ENCODE results near the gene CASZ1.
A peak's percentile ranks its signal among the peaks of the same experiment; 100 is the strongest.

The CASZ1 gene

DNA sequence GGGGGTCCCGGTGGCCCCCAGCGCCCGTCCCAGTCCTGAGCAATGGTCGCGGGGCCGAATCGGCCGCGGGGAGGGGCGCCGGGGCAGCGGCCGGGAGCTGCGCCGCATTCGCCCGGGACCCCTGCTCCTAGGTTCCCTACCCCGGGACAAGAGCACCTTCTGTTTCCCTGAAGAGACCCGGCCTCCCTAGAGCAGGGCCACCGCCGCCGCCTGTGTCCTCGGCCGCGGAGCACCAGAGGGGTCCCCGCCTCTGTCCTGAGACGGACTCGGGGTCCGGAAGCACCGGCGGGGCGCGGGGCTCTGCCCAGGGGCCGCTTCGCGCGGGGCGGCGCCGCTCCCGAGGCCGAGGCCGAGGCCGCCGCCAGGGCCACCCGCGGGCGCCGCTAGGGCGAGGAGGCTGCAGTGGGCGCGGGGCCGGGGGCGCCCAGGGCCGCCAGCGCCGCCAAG is 157.9 kb downstream of the CASZ1 start:
- Histone ChIP-seq H3K9ac (ENCODE audit: low read length) (no peak overlapping the region), H3K4me1 (ENCODE audit: insufficient read depth, low read length) (peaks cover 51% of the 10 kb centered on the region), H3K27ac (ENCODE audit: low read depth, low read length) (peak overlapping the region; percentile 61), H3K36me3 (ENCODE audit: insufficient read depth, low read length) (peaks cover 22% of the 10 kb centered on the region), H3K4me3 (ENCODE audit: low read depth in 1 of 2, low read length in 2 of 2) (no peak overlapping the region), H3K9me3 (ENCODE audit: low read length) (no peaks in the 10 kb centered on the region), H3K27me3 (ENCODE audit: control insufficient read depth in 1 of 2, insufficient read depth in 2 of 2, low read length in 2 of 2) (no peaks in the 10 kb centered on the region)

DNA sequence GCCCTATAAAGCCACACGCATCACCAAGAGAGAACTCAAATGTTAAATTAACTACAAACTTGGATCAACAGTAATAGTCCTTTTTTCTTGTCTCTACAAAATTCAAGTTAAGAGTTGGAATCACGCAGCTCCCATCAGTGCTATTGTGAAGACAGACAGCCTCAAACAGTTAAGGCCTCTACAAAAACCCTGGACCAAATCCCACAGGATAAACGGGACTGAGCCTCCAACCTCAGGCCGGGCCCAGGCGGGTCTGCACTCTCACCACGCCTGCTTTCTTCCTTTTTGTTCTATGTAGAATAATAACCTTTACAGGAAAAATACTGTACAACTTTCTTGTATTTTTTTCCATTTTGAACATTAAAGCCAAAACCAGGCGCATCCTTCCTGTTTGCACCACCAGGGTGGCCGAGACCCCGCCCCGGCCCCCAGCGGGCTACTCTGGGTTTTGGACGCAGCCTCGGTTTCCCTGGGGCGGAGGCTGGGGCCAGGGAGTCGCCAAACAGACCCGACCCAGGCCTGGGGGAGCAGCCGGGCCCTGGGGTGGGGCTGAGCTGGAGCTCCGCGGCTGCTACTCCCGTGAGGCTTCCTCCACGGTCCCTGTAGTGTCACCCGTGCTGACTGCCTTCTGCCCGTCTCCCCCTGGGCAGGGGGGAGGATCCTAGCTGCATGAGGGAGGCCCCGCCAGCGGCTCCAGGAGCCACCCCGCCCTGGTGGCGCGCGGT is 158.4 kb downstream of the CASZ1 start:
- Histone ChIP-seq H3K27ac (ENCODE audit: low read depth, low read length) (peak overlapping the region; percentile 61), H3K9ac (ENCODE audit: low read length) (no peak overlapping the region), H3K4me1 (ENCODE audit: insufficient read depth, low read length) (peaks cover 51% of the 10 kb centered on the region), H3K4me3 (ENCODE audit: low read depth in 1 of 2, low read length in 2 of 2) (no peak overlapping the region), H3K27me3 (ENCODE audit: control insufficient read depth in 1 of 2, insufficient read depth in 2 of 2, low read length in 2 of 2) (no peaks in the 10 kb centered on the region), H3K9me3 (ENCODE audit: low read length) (no peaks in the 10 kb centered on the region), H3K36me3 (ENCODE audit: insufficient read depth, low read length) (peaks cover 16% of the 10 kb centered on the region)

DNA sequence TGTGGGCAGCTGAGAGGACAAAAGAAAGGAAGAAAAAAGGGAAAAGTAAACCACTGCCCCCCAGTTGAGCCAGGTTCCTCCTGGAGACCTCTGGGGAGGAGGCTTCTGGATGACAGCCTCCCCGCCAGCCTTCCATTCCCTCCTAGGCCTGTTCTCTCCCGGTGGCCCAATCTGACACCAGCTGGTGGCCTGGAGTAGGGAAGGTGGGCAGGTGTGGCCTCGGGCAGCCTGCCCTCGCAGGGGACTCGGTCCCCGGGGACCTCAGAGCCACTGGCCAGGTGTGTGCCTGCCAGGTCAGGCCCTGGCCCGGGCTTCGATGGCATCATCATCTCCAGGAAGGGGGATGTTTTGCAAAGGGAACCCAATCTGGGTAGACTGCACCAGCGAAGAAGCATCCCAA is 159.0 kb downstream of the CASZ1 start:
- Histone ChIP-seq H3K4me3 (ENCODE audit: low read depth in 1 of 2, low read length in 2 of 2) (no peak overlapping the region), H3K27ac (ENCODE audit: low read depth, low read length) (peak overlapping the region; percentile 57), H3K9ac (ENCODE audit: low read length) (no peak overlapping the region), H3K36me3 (ENCODE audit: insufficient read depth, low read length) (peaks cover 10% of the 10 kb centered on the region), H3K27me3 (ENCODE audit: control insufficient read depth in 1 of 2, insufficient read depth in 2 of 2, low read length in 2 of 2) (no peaks in the 10 kb centered on the region), H3K4me1 (ENCODE audit: insufficient read depth, low read length) (peaks cover 50% of the 10 kb centered on the region), H3K9me3 (ENCODE audit: low read length) (no peaks in the 10 kb centered on the region)

DNA sequence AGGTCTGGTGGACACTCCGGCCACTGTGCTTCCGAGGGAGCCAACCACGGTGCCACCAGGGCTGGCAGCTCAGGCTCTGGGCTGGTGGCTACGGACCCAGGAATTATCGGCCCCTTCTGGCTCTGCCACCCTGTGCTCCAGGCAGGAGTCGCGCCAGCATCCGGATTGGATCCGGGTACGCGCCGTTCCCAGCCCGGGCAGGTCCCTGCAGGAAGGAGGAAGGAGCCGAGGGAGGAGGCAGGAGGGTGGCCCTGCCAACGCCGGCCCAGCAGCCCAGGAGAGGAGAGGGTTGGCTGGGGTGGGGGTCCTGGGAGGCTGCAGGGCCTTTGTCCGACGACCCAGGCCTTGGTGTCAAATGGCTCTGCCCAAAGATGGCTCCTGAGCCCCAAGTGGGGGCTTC is 160.5 kb downstream of the CASZ1 start:
- Histone ChIP-seq H3K4me3 (ENCODE audit: low read depth in 1 of 2, low read length in 2 of 2) (no peak overlapping the region), H3K36me3 (ENCODE audit: insufficient read depth, low read length) (peaks cover 7% of the 10 kb centered on the region), H3K9me3 (ENCODE audit: low read length) (no peaks in the 10 kb centered on the region), H3K9ac (ENCODE audit: low read length) (no peak overlapping the region), H3K4me1 (ENCODE audit: insufficient read depth, low read length) (peaks cover 40% of the 10 kb centered on the region), H3K27me3 (ENCODE audit: control insufficient read depth in 1 of 2, insufficient read depth in 2 of 2, low read length in 2 of 2) (no peaks in the 10 kb centered on the region), H3K27ac (ENCODE audit: low read depth, low read length) (peak overlapping the region; percentile 78)

DNA sequence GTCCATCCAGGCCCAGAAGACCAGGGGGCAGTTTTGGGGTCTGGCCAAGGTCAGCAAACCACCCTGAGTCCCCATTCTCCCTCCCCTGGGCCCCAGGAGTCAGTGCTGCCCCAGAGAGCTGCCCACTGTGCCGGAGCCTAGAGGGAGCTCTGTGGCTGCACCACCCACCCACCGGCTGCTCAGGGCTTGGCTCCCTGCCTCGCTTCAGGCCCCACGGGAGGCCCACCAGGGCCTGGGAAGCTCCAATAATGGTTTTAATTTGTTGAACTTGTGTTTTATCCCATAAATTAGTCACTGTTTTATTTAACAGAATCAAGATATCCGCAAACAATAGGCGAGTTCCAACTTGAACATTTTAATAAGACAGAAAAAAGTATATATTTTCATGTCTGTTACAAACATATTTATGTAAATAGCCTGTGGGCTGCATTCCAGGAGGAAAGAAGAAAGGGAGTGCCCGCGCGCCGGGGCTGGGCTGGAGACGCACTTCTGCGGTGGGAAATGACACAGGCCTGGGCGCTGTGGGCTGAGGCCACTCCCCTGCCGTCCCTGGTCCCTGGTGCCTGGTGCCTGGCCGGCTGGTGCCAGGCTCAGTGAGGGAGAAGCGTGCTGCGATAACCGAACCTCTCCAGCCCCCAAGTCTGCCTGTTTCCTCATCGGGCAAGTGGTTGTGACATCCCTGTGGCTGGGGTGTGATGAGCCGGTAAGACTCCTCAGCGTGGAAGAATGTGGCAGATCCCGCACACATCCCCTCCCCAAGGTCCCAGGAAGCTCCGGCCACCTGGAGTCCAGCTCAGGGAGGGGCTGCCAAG is 161.2 kb downstream of the CASZ1 start:
- Histone ChIP-seq H3K4me1 (ENCODE audit: insufficient read depth, low read length) (peaks cover 38% of the 10 kb centered on the region), H3K9me3 (ENCODE audit: low read length) (no peaks in the 10 kb centered on the region), H3K27ac (ENCODE audit: low read depth, low read length) (peak overlapping the region; percentile 78), H3K9ac (ENCODE audit: low read length) (no peak overlapping the region), H3K27me3 (ENCODE audit: control insufficient read depth in 1 of 2, insufficient read depth in 2 of 2, low read length in 2 of 2) (no peaks in the 10 kb centered on the region), H3K36me3 (ENCODE audit: insufficient read depth, low read length) (peaks cover 7% of the 10 kb centered on the region), H3K4me3 (ENCODE audit: low read depth in 1 of 2, low read length in 2 of 2) (no peak overlapping the region)

DNA sequence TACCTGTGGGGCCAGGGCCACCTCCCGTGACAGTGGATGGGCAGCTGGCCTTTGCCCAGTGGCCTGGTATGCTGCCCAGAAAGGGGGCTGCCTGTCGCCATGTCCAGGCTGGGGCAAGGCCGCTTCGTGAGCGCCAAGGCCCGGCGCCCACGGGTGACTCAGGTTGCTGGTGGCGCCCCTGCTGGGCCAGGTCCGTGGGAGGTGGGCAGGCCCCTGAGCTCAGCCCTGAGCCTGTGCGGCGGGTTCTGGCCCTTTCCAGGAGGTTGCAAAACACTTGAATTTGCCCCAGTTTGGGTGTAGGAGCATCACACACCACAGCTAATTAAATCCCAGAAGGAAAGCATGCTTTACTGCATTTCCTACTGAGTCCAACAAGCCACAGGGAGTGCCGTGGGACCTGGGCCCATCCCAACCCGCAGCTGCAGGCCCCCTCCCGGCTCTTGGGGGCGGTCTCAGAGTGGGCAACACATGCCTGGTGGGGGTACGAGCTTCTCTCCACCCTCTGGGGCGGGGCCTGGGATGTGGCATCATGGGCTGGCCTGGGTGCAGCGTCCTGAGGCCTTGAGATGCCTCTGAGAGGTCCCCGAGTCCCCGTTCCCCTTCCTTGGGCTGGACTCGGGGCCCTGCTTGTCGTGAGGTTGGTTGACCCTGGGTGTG is 161.9 kb downstream of the CASZ1 start:
- Histone ChIP-seq H3K27ac (ENCODE audit: low read depth, low read length) (peak overlapping the region; percentile 78), H3K36me3 (ENCODE audit: insufficient read depth, low read length) (peaks cover 3% of the 10 kb centered on the region), H3K27me3 (ENCODE audit: control insufficient read depth in 1 of 2, insufficient read depth in 2 of 2, low read length in 2 of 2) (no peaks in the 10 kb centered on the region), H3K4me1 (ENCODE audit: insufficient read depth, low read length) (peaks cover 39% of the 10 kb centered on the region), H3K9me3 (ENCODE audit: low read length) (no peaks in the 10 kb centered on the region), H3K4me3 (ENCODE audit: low read depth in 1 of 2, low read length in 2 of 2) (no peak overlapping the region), H3K9ac (ENCODE audit: low read length) (no peak overlapping the region)

DNA sequence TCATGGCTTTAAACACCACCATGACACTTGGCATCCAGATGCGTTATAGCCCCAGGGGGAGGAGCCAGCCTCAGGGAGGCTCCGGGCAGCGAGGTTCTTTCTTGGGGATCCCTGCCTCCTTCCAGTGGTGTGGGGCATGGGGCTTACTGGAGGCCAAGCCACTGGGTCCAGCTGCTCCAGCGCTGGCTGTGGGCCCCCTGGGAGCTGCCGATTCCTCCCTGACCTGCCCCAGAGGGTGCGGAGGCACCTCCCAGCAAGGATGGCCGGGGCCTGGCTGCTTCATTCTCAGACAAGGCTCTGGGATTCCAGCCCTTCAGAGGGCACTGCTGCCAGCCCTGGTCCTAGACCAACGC is 162.4 kb downstream of the CASZ1 start:
- H3K9ac ChIP-seq (ENCODE audit: low read length) = no peak overlapping the region
- peaks cover 44% of the 10 kb centered on the region for H3K4me1 ChIP-seq (ENCODE audit: insufficient read depth, low read length)
- peak overlapping the region; percentile 58 for H3K27ac ChIP-seq (ENCODE audit: low read depth, low read length)

DNA sequence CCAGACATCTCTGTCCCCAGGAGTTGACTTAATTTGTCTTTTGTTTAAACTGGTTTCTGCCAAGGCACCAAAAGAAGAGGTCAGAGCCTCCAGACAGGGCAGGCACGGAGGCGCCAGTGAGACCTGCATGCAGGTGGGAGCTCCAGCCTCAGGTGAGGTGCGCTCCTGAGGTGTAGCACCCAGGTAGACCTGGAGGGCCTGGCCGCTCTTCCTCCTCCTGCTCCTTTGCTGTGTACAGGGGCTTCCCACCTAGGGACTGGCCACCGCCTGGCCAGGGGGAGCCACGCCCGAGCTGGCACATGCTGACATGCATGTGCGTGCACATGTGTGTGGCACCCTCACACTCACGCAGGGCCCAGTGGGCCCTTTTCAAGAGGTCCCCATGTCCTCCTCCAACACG is 163.0 kb downstream of the CASZ1 start:
- Histone ChIP-seq H3K9me3 (ENCODE audit: low read length) (no peaks in the 10 kb centered on the region), H3K4me3 (ENCODE audit: low read depth in 1 of 2, low read length in 2 of 2) (no peak overlapping the region), H3K9ac (ENCODE audit: low read length) (no peak overlapping the region), H3K4me1 (ENCODE audit: insufficient read depth, low read length) (peaks cover 50% of the 10 kb centered on the region), H3K36me3 (ENCODE audit: insufficient read depth, low read length) (no peaks in the 10 kb centered on the region), H3K27ac (ENCODE audit: low read depth, low read length) (no peak overlapping the region), H3K27me3 (ENCODE audit: control insufficient read depth in 1 of 2, insufficient read depth in 2 of 2, low read length in 2 of 2) (no peaks in the 10 kb centered on the region)

More for the DNA sequence above, 162.4 kb downstream of the CASZ1 start:
- Histone ChIP-seq H3K27me3 (ENCODE audit: control insufficient read depth in 1 of 2, insufficient read depth in 2 of 2, low read length in 2 of 2) (no peaks in the 10 kb centered on the region), H3K4me3 (ENCODE audit: low read depth in 1 of 2, low read length in 2 of 2) (no peak overlapping the region), H3K36me3 (ENCODE audit: insufficient read depth, low read length) (no peaks in the 10 kb centered on the region), H3K9me3 (ENCODE audit: low read length) (no peaks in the 10 kb centered on the region)

DNA sequence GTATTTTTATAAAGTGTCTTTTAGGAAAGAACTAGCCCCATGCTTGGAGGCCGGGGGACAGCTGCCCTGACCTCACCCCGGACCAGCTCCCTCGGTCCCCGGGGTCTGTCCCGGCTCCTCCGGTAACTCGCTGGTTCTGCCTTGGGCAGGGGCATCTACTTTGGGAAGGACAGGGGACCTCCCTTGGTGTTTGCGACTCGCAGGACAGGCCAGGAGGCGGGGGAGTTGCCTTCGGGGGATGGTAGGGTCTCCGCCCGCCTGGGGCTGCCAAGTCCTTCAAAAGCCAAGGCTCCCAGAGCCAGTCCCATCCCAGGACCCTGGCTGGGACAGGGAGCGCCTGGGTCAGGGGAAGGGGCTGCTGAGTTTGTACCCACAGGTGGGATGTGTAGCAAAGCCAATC is 163.8 kb downstream of the CASZ1 start:
- Histone ChIP-seq H3K27ac (ENCODE audit: low read depth, low read length) (no peak overlapping the region), H3K36me3 (ENCODE audit: insufficient read depth, low read length) (no peaks in the 10 kb centered on the region), H3K27me3 (ENCODE audit: control insufficient read depth in 1 of 2, insufficient read depth in 2 of 2, low read length in 2 of 2) (no peaks in the 10 kb centered on the region), H3K4me1 (ENCODE audit: insufficient read depth, low read length) (peaks cover 47% of the 10 kb centered on the region), H3K9ac (ENCODE audit: low read length) (no peak overlapping the region), H3K4me3 (ENCODE audit: low read depth in 1 of 2, low read length in 2 of 2) (no peak overlapping the region), H3K9me3 (ENCODE audit: low read length) (no peaks in the 10 kb centered on the region)

DNA sequence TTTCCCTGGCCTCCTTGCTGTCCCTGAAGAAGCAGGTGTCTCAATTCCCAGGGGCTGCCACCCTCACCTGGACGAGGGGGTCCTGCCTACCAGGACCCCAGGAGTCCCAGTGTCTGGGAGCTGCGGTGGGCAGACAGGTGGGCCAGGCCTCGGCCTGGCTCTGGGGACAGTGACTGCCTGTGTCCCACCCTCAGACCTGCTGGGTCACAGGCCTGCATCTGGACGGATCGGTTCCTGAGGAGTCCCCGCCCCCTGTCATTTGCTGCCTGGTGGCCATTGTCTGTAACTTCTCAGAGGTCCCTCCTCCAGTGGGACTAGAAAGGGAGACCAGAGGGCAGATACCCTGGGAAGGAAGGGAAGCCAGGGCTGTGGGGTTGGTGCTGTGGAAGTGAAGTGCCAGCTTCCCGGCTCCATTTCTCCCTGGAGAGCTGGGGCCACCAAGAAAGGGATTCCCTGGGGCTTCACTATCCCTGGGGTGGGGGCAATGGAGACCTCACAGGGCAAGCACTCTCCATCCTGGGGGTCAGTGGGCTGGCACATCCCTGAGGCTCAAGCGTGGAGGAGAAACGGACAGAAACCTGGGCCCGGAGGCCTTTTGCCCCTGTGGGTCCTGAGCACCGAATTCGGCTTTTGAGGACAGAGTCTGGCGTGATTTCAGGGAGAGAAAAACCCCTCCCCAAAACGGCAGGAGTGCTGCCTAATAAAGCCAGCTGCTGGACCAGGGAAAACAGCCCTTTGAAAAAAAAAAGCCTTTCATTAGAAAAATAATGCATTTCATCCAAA is 164.4 kb downstream of the CASZ1 start:
- Histone ChIP-seq H3K27ac (ENCODE audit: low read depth, low read length) (no peak overlapping the region), H3K4me3 (ENCODE audit: low read depth in 1 of 2, low read length in 2 of 2) (no peak overlapping the region), H3K27me3 (ENCODE audit: control insufficient read depth in 1 of 2, insufficient read depth in 2 of 2, low read length in 2 of 2) (no peaks in the 10 kb centered on the region), H3K4me1 (ENCODE audit: insufficient read depth, low read length) (peaks cover 40% of the 10 kb centered on the region), H3K9ac (ENCODE audit: low read length) (no peak overlapping the region), H3K9me3 (ENCODE audit: low read length) (no peaks in the 10 kb centered on the region), H3K36me3 (ENCODE audit: insufficient read depth, low read length) (no peaks in the 10 kb centered on the region)

Measured in muscle layer of colon (tissue), 2 donors.